A549 treated with Mapracorat at 1 μM for 4 hours (cell line): ENCODE results near the gene FAM149A. TPM values are rescaled to one million over a fixed set of nuclear protein-coding genes. Genes with fewer than 3 reads are reported as not detected.

ENCODE experiments used
- total RNA-seq: library from RNA; stranded (reverse); fragments of 200-300 nt; extraction: Qiagen RNA extraction; gene quantifications from 5 replicates; pipeline ENCODE4 v1.2.3, GENCODE V29; 2022

FAM149A gene
- total RNA-seq, result 1.5 to 1.9 TPM (median 1.6 TPM) in 5 replicates

GRCh38 chr4:186104114-186104889, at the start of gene FAM149A:
Gene FAM149A, plus strand, starts transcription at chr4:186104704.

GRCh38 chr4:186068581-186069348, 35.7 kb upstream of the FAM149A start, which contains the start of gene TLR3:
Gene TLR3, plus strand, starts transcription at chr4:186069156. Its CDS starts 7,464 bp downstream, at chr4:186076620.

GRCh38 chr4:186191200-186192065, 86.9 kb downstream of the FAM149A start, which contains the start of gene CYP4V2:
Gene CYP4V2, plus strand, starts transcription at chr4:186191567. Its CDS starts 257 bp downstream, at chr4:186191824.

Other genes starting within 250 kb of the FAM149A start
- 0.14 to 0.56 TPM (median 0.35 TPM) in 5 replicates for gene TLR3, start 35.5 kb upstream of the FAM149A start, total RNA-seq
- 2.5 to 3.3 TPM (median 3.1 TPM) in 5 replicates for gene CYP4V2, start 86.9 kb downstream of the FAM149A start, total RNA-seq
- not detected in 5 replicates for gene KLKB1, start 122.8 kb downstream of the FAM149A start, total RNA-seq
- not detected in 5 replicates for gene F11, start 161.5 kb downstream of the FAM149A start, total RNA-seq